Panc1 (cell line): Measurements from ENCODE around the gene FGL2. TPM values are rescaled to one million over a fixed set of nuclear protein-coding genes. Genes with fewer than 3 reads are reported as not detected.

Experiments
- ATAC-seq: fragments of 200-7000 bp; cut with Tn5 transposase; 2 replicates; pipeline ENCODE4 v1.9.1; 2020; ENCODE audit warnings: mild to moderate bottlenecking, moderate library complexity
- BruUV-seq: library from RNA; stranded (reverse); fragments of 400-500 nt; replicated peaks from 2 replicates; lab custom pipeline; 2021; lab: Mats Ljungman, UMichigan
- CTCF ChIA-PET: fragments of 300-600 bp; sonication (Branson Sonifier 250); formaldehyde crosslinking; loops from one replicate; lab custom pipeline; 2022; ENCODE audit warnings: antibody characterized with exemption; lab: Charles Lee
- POLR2A ChIA-PET: fragments of 300-600 bp; sonication (Branson Sonifier 250); formaldehyde crosslinking; loops from one replicate; lab custom pipeline; 2022; ENCODE audit warnings: antibody characterized with exemption; lab: Charles Lee
- DNase-seq: peaks from one replicate; pipeline ENCODE4 v3.0.0-alpha.2; 2010; ENCODE audit warnings: low read depth, low spot score
- H3K27ac ChIP-seq: 2 replicates; pipeline ENCODE4 v1.5.1; 2011; ENCODE audit warnings: mild to moderate bottlenecking, low read length, inconsistent platforms
- H3K27me3 ChIP-seq: fragments of 200-500 bp; sonication (Bioruptor generic); 2 replicates; pipeline ENCODE4 v1.6.0; 2014; ENCODE audit warnings: low read length, inconsistent platforms; ENCODE audit not compliant: control insufficient read depth, insufficient read depth
- H3K36me3 ChIP-seq: fragments of 200-500 bp; sonication (Bioruptor generic); 2 replicates; pipeline ENCODE4 v1.5.1; 2014; ENCODE audit warnings: inconsistent platforms, mild to moderate bottlenecking, low read length, moderate library complexity; ENCODE audit not compliant: control insufficient read depth, insufficient read depth
- H3K4me1 ChIP-seq: 2 replicates; pipeline ENCODE4 v1.5.1; 2011; ENCODE audit warnings: inconsistent platforms, mild to moderate bottlenecking, low read length, moderate library complexity; ENCODE audit not compliant: control insufficient read depth, insufficient read depth
- H3K4me3 ChIP-seq, 2 experiments: 2 replicates each; pipeline ENCODE4 v1.5.1; 2011 to 2012; ENCODE audit warnings: low read depth in 2 of 2, low read length in 2 of 2, mild to moderate bottlenecking in 2 of 2, inconsistent platforms in 1 of 2, moderate library complexity in 1 of 2
- H3K9me3 ChIP-seq: fragments of 200-500 bp; sonication (Bioruptor generic); 2 replicates; pipeline ENCODE4 v1.5.1; 2014; ENCODE audit warnings: low read depth, mild to moderate bottlenecking, inconsistent platforms, low read length, moderate library complexity; ENCODE audit not compliant: control insufficient read depth, insufficient read depth
- CTCF ChIP-seq: fragments of 450-650 bp; IDR thresholded peaks from 2 replicates; pipeline ENCODE4 v1.5.1; 2017; ENCODE audit warnings: mild to moderate bottlenecking
- POLR2AphosphoS5 ChIP-seq: IDR thresholded peaks from 2 replicates; pipeline ENCODE4 v1.6.1; 2012; ENCODE audit warnings: mild to moderate bottlenecking, low read depth, low read length, moderate library complexity
- REST ChIP-seq, 2 experiments: IDR thresholded peaks; 2 replicates each; pipeline ENCODE4 v1.6.1; 2011 to 2012; ENCODE audit warnings: low read depth in 2 of 2, control low read depth in 1 of 2, low read length in 1 of 2, mild to moderate bottlenecking in 1 of 2, moderate library complexity in 1 of 2; ENCODE audit not compliant: insufficient read depth in 1 of 2
- SIN3A ChIP-seq: IDR thresholded peaks from 2 replicates; pipeline ENCODE4 v1.6.1; 2012; ENCODE audit warnings: low read depth, mild to moderate bottlenecking, low read length, moderate library complexity, borderline replicate concordance; ENCODE audit not compliant: insufficient read depth
- TCF7L2 ChIP-seq: IDR thresholded peaks from 2 replicates; pipeline ENCODE4 v1.6.1; 2011; ENCODE audit warnings: mild to moderate bottlenecking, low read depth, low read length, inconsistent platforms
- in situ Hi-C: cut with HindIII; loops from 2 replicates; pipeline ENCODE4 v1.10.0; 2016; ENCODE audit warnings: low sequenced_read_pairs, low pct_unique_long_range_greater_than_20kb
- intact Hi-C: fragments of 100-400 bp; cut with micrococcal nuclease; formaldehyde crosslinking; loops from one replicate; pipeline ENCODE4 v1.10.0; 2022; ENCODE audit not compliant: unreplicated experiment
- total RNA-seq: library from RNA; stranded (reverse); gene quantifications from one replicate; pipeline ENCODE4 v1.2.1, GENCODE V29; 2021; ENCODE audit not compliant: unreplicated experiment

The FGL2 gene
- total RNA-seq, 1 experiment from 2014 or later, result not detected

- H3K4me1 ChIP-seq, result no peaks in the 10 kb centered on the region
- CTCF ChIA-PET, result no interaction called here
- no TSS peak for BruUV-seq
- H3K27ac ChIP-seq, result no peak overlapping the region
- DNase-seq, result no peak
- POLR2A ChIA-PET, result no interaction called here
- no peak overlapping the region for H3K4me3 ChIP-seq
- H3K36me3 ChIP-seq, result no peaks in the 10 kb centered on the region; the same call in 1 of the 2 replicates
- ATAC-seq, result no peak
- intact Hi-C loops (no loop called here), in situ Hi-C loops (no loop called here)
- TF ChIP-seq SIN3A, result no peak
- no peak for TF ChIP-seq CTCF
- no peak for TF ChIP-seq TCF7L2
- TF ChIP-seq REST (IDR thresholded peaks at IDR 0.05; ENCODE audit: insufficient read depth in 1 of 2, low read depth in 2 of 2, low read length in 1 of 2), result no peak
- no peak for TF ChIP-seq POLR2AphosphoS5
- H3K9me3 ChIP-seq, result no peaks in the 10 kb centered on the region
- H3K27me3 ChIP-seq, result peaks cover 2% of the 10 kb centered on the region; the same call in 1 of the 2 replicates
Measured at GRCh38 chr7:77245015-77245755, 45.6 kb upstream of the FGL2 start.

GRCh38 chr7:77244222-77244934 is 44.8 kb upstream of the FGL2 start:
- Histone ChIP-seq H3K4me3 (no peak overlapping the region), H3K27me3 (no peaks in the 10 kb centered on the region), H3K4me1 (no peaks in the 10 kb centered on the region), H3K9me3 (no peaks in the 10 kb centered on the region), H3K27ac (no peak overlapping the region), H3K36me3 (no peaks in the 10 kb centered on the region; the same call in 1 of the 2 replicates)
- TF ChIP-seq POLR2AphosphoS5 (no peak), TCF7L2 (no peak), REST (IDR thresholded peaks at IDR 0.05; ENCODE audit: insufficient read depth in 1 of 2, low read depth in 2 of 2, low read length in 1 of 2) (no peak), CTCF (no peak), SIN3A (no peak)
- intact Hi-C loops (no loop called here), in situ Hi-C loops (no loop called here)
- POLR2A ChIA-PET, result interaction anchor here (0.7 kb wide), 1 partner anchor 884 kb away, joined by 3 read pairs; no protein-coding TSS in a partner anchor
- BruUV-seq, result no TSS peak
- DNase-seq (no peak), ATAC-seq (no peak)
- CTCF ChIA-PET, result no interaction called here
